GM12873 (cell line): ENCODE data around the gene CNST.

Source experiments
- TF ChIP-seq, protein P1 (sequence below): IDR thresholded peaks from 2 replicates; pipeline ENCODE4 v1.5.1; 2012; ENCODE audit warnings: low read depth, mild to moderate bottlenecking, moderate library complexity, low read length, control low read depth; ENCODE audit not compliant: insufficient read depth; ENCODE audit errors: missing control alignments

Gene CNST

GRCh38 chr1:246667773-246668172 lies 101.5 kb downstream of the CNST start:
- TF ChIP-seq, protein P1, sequence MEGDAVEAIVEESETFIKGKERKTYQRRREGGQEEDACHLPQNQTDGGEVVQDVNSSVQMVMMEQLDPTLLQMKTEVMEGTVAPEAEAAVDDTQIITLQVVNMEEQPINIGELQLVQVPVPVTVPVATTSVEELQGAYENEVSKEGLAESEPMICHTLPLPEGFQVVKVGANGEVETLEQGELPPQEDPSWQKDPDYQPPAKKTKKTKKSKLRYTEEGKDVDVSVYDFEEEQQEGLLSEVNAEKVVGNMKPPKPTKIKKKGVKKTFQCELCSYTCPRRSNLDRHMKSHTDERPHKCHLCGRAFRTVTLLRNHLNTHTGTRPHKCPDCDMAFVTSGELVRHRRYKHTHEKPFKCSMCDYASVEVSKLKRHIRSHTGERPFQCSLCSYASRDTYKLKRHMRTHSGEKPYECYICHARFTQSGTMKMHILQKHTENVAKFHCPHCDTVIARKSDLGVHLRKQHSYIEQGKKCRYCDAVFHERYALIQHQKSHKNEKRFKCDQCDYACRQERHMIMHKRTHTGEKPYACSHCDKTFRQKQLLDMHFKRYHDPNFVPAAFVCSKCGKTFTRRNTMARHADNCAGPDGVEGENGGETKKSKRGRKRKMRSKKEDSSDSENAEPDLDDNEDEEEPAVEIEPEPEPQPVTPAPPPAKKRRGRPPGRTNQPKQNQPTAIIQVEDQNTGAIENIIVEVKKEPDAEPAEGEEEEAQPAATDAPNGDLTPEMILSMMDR, result no peak

GRCh38 chr1:246669659-246670058 lies 103.4 kb downstream of the CNST start:
- TF ChIP-seq, protein P1, result no peak

DNA sequence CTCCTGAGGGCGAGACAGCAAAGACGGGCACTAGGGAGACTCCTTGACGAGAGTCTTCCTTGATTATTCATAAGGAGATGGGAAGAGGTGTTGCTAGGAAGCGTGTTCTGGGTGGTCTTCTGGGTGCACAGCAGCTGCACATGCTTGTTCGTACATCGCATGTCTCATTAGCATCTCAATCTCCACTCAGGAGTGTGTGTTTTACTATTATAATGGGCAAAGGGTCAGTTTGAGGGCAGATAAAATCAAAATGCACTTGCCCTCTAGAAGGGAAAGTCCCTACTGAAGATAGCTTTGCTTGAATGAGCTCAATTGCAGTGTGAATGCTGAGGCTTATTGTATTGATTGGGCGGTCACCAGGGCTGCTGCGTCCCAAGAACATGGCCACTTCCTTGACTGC lies 107.8 kb downstream of the CNST start:
- TF ChIP-seq, protein P1, result no peak

DNA sequence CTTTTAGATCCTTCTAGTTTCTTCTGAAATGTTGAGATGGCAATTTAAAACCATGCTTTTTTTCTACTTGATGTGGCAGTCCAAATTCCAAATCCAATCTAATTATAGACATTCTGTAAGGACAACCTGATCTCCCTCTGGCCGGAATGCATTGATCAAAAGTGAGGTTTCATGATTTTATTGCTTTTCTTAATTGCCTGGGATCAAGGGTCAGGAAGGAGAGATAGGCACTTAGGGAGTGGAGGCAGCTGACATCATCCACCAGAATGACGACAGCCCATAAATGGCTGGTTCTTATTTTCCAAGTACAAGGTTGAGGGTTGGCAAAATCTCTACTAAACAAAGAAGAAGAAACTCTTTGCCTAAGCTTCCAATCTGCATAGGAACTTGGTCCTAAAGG lies 111.6 kb downstream of the CNST start:
- TF ChIP-seq, protein P1, result no peak

- TF ChIP-seq, protein P1, result no peak
Observed at GRCh38 chr1:246678816-246679793, 112.8 kb downstream of the CNST start.

DNA sequence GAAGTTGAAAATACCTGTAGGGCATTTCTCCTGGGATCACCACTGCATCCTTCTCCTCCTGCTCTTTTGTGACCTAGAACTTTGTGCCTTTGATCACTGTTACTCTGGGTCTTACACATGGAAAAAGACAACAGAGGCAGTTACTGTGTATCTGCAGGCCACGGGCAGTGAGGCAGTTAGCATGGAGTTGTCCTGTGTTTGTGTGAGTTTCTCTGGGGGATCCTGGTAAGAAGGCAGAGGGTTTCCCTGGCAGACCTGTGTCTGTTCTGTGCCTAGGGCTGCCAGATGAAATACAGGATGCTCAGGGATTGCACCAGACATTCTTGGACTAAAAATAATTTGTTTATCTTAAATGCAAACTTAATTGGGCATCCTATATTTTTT lies 113.5 kb downstream of the CNST start:
- TF ChIP-seq, protein P1, result no peak

- TF ChIP-seq, protein P1, result no peak
Observed at GRCh38 chr1:246680190-246680589, 113.9 kb downstream of the CNST start.
